ACC112 (cell line): ENCODE results near the gene GID4.

Experiments
- H2AFZ ChIP-seq: fragments of 200-600 bp; sonication (generic); one replicate; pipeline ENCODE4 v1.6.0; 2017; ENCODE audit warnings: antibody characterized with exemption, low read length; ENCODE audit not compliant: unreplicated experiment
- H3K27ac ChIP-seq: fragments of 200-600 bp; sonication (generic); 2 replicates; pipeline ENCODE4 v1.5.1; 2014; ENCODE audit warnings: low read depth, mild to moderate bottlenecking, antibody characterized with exemption, low read length, moderate library complexity
- H3K27me3 ChIP-seq: fragments of 200-600 bp; sonication (generic); 2 replicates; pipeline ENCODE4 v1.6.1; 2014; ENCODE audit warnings: mild to moderate bottlenecking, antibody characterized with exemption, low read length, moderate library complexity, mixed read lengths; ENCODE audit not compliant: insufficient read depth
- H3K36me3 ChIP-seq: fragments of 200-600 bp; sonication (generic); 2 replicates; pipeline ENCODE4 v1.6.1; 2016; ENCODE audit warnings: mild to moderate bottlenecking, antibody characterized with exemption, low read length, moderate library complexity, mixed read lengths; ENCODE audit not compliant: insufficient read depth
- H3K4me1 ChIP-seq: fragments of 200-600 bp; sonication (generic); one replicate; pipeline ENCODE4 v1.6.1; 2016; ENCODE audit warnings: low read length, mixed read lengths; ENCODE audit not compliant: insufficient read depth, unreplicated experiment, control insufficient read depth
- H3K4me3 ChIP-seq: fragments of 200-600 bp; sonication (generic); 2 replicates; pipeline ENCODE4 v1.5.1; 2014; ENCODE audit warnings: mild to moderate bottlenecking, low read depth, low read length
- H3K79me2 ChIP-seq: fragments of 200-600 bp; sonication (generic); one replicate; pipeline ENCODE4 v1.6.0; 2016; ENCODE audit warnings: low read length; ENCODE audit not compliant: control insufficient read depth, unreplicated experiment, insufficient read depth

GID4 gene

GRCh38 chr17:18110636-18111145 is 71.5 kb downstream of the GID4 start:
- no peaks in the 10 kb centered on the region for H3K4me1 ChIP-seq
- no peak overlapping the region for H3K27ac ChIP-seq

GRCh38 chr17:18111330-18111971 is 72.2 kb downstream of the GID4 start:
- Histone ChIP-seq H3K4me3 (no peak overlapping the region), H3K27me3 (no peaks in the 10 kb centered on the region), H3K27ac (no peak overlapping the region)

More at GRCh38 chr17:18110636-18111145, 71.5 kb downstream of the GID4 start:
- Histone ChIP-seq H3K4me3 (no peak overlapping the region), H3K36me3 (no peaks in the 10 kb centered on the region), H2AFZ (no peak overlapping the region), H3K27me3 (no peaks in the 10 kb centered on the region), H3K79me2 (no peaks in the 10 kb centered on the region)

GRCh38 chr17:18115517-18115916 is 76.3 kb downstream of the GID4 start:
- no peaks in the 10 kb centered on the region for H3K36me3 ChIP-seq
- H3K4me1 ChIP-seq, result no peaks in the 10 kb centered on the region
- H3K79me2 ChIP-seq, result no peaks in the 10 kb centered on the region
- no peaks in the 10 kb centered on the region for H3K27me3 ChIP-seq
- H2AFZ ChIP-seq, result no peak overlapping the region
- H3K27ac ChIP-seq, result no peak overlapping the region
- H3K4me3 ChIP-seq, result no peak overlapping the region

More at GRCh38 chr17:18111330-18111971, 72.2 kb downstream of the GID4 start:
- no peak overlapping the region for H2AFZ ChIP-seq
- no peaks in the 10 kb centered on the region for H3K79me2 ChIP-seq
- no peaks in the 10 kb centered on the region for H3K4me1 ChIP-seq
- no peaks in the 10 kb centered on the region for H3K36me3 ChIP-seq

- no peak overlapping the region for H3K27ac ChIP-seq
- no peak overlapping the region for H2AFZ ChIP-seq
- H3K79me2 ChIP-seq, result no peaks in the 10 kb centered on the region
- H3K4me1 ChIP-seq, result no peaks in the 10 kb centered on the region
- H3K27me3 ChIP-seq, result no peaks in the 10 kb centered on the region
- no peak overlapping the region for H3K4me3 ChIP-seq
- no peaks in the 10 kb centered on the region for H3K36me3 ChIP-seq
Measured at GRCh38 chr17:18116078-18116477, 76.9 kb downstream of the GID4 start.

DNA sequence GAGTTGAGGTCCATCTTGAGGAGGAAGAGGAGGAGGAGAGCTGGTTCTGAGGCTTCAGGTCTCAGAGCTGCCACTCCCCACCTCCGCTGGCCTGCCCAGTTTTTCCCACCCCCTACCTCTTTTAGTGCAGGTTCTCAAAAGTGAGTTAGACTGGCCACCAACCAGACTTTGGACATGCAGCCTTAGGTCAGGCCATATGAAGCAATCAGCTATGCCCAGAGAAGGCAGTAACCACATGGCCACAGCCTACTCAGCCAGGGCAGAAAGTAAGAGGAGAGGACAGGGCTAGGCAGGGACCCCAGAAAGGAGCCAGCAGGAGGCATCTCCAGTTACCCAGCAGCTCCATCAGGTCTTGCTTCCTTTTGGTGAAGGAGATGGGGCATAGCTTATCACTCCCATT is 78.3 kb downstream of the GID4 start:
- H3K4me1 ChIP-seq, result no peaks in the 10 kb centered on the region
- H3K27ac ChIP-seq, result no peak overlapping the region
- H3K27me3 ChIP-seq, result no peaks in the 10 kb centered on the region
- no peaks in the 10 kb centered on the region for H3K36me3 ChIP-seq
- no peaks in the 10 kb centered on the region for H3K79me2 ChIP-seq
- no peak overlapping the region for H3K4me3 ChIP-seq
- H2AFZ ChIP-seq, result no peak overlapping the region
